Measurements from ENCODE around the gene DNAH11.
"Not testable (repeated sequence)": the region's sequence is repeated elsewhere in the genome, so short reads cannot be mapped to it uniquely, and the experiment has no call there.

DNAH11 gene

GRCh38 chr7:21718391-21718790 is 175.6 kb downstream of the DNAH11 start:
- no peak for DNase-seq (ENCODE audit: low read depth)

GRCh38 chr7:21719846-21720245 is 177.0 kb downstream of the DNAH11 start:
- no peak for DNase-seq (ENCODE audit: low read depth)

GRCh38 chr7:21722371-21722770 is 179.5 kb downstream of the DNAH11 start:
- no peak for DNase-seq (ENCODE audit: low read depth)

GRCh38 chr7:21724562-21724961 is 181.7 kb downstream of the DNAH11 start:
- DNase-seq (ENCODE audit: low read depth), result no peak

GRCh38 chr7:21730399-21730798 is 187.6 kb downstream of the DNAH11 start:
- DNase-seq (ENCODE audit: low read depth), result no peak

- no peak for DNase-seq (ENCODE audit: low read depth)
Observed at GRCh38 chr7:21731977-21732376, 189.1 kb downstream of the DNAH11 start.

- not testable (repeated sequence) for DNase-seq (ENCODE audit: low read depth)
Observed at GRCh38 chr7:21732956-21733355, 190.1 kb downstream of the DNAH11 start.

GRCh38 chr7:21733837-21734236 is 191.0 kb downstream of the DNAH11 start:
- no peak for DNase-seq (ENCODE audit: low read depth)

GRCh38 chr7:21743493-21743892 is 200.7 kb downstream of the DNAH11 start:
- no peak for DNase-seq (ENCODE audit: low read depth)

GRCh38 chr7:21746949-21747348 is 204.1 kb downstream of the DNAH11 start:
- no peak for DNase-seq (ENCODE audit: low read depth)

GRCh38 chr7:21747806-21748205 is 205.0 kb downstream of the DNAH11 start:
- no peak for DNase-seq (ENCODE audit: low read depth)

- no peak for DNase-seq (ENCODE audit: low read depth)
Observed at GRCh38 chr7:21749378-21749777, 206.5 kb downstream of the DNAH11 start.

- DNase-seq (ENCODE audit: low read depth), result no peak
Observed at GRCh38 chr7:21753071-21753470, 210.2 kb downstream of the DNAH11 start.

GRCh38 chr7:21754963-21755362 is 212.1 kb downstream of the DNAH11 start:
- no peak for DNase-seq (ENCODE audit: low read depth)

GRCh38 chr7:21757537-21758282 is 214.9 kb downstream of the DNAH11 start:
- no peak for DNase-seq (ENCODE audit: low read depth)

GRCh38 chr7:21758286-21758685 is 215.4 kb downstream of the DNAH11 start:
- no peak for DNase-seq (ENCODE audit: low read depth)

- no peak for DNase-seq (ENCODE audit: low read depth)
Observed at GRCh38 chr7:21762469-21762868, 219.6 kb downstream of the DNAH11 start.

- DNase-seq (ENCODE audit: low read depth), result no peak
Observed at GRCh38 chr7:21763818-21764217, 221.0 kb downstream of the DNAH11 start.

- DNase-seq (ENCODE audit: low read depth), result no peak
Observed at GRCh38 chr7:21766218-21766617, 223.4 kb downstream of the DNAH11 start.

GRCh38 chr7:21767300-21767900 is 224.6 kb downstream of the DNAH11 start:
- no peak for DNase-seq (ENCODE audit: low read depth)

GRCh38 chr7:21768279-21768678 is 225.4 kb downstream of the DNAH11 start:
- DNase-seq (ENCODE audit: low read depth), result no peak

GRCh38 chr7:21771266-21771665 is 228.4 kb downstream of the DNAH11 start:
- no peak for DNase-seq (ENCODE audit: low read depth)

GRCh38 chr7:21771906-21772610 is 229.2 kb downstream of the DNAH11 start:
- no peak for DNase-seq (ENCODE audit: low read depth)

All from T follicular helper cell (primary cell).